GM06990 (cell line): ENCODE measurements around the gene PGD.

Experiments
- DNase-seq: peaks from one replicate; pipeline ENCODE4 v3.0.0-alpha.2; 2011; ENCODE audit not compliant: insufficient read length; ENCODE audit errors: extremely low read depth
- H3K27me3 ChIP-seq: replicated peaks from 2 replicates; pipeline ENCODE4 v1.6.0; 2011; ENCODE audit warnings: low read length; ENCODE audit not compliant: control insufficient read depth, insufficient read depth
- H3K36me3 ChIP-seq: 2 replicates; pipeline ENCODE4 v1.5.1; 2011; ENCODE audit warnings: low read length; ENCODE audit not compliant: control insufficient read depth, insufficient read depth
- H3K4me3 ChIP-seq: replicated peaks from 2 replicates; pipeline ENCODE4 v1.5.1; 2011; ENCODE audit warnings: low read depth, mild to moderate bottlenecking, control low read depth, low read length
- CTCF ChIP-seq: IDR thresholded peaks from 2 replicates; pipeline ENCODE4 v1.5.1; 2011; ENCODE audit warnings: low read length, control low read depth, mild to moderate bottlenecking, inconsistent platforms; ENCODE audit not compliant: insufficient read depth, poor library complexity, severe bottlenecking

The PGD gene

GRCh38 chr1:10467078-10467477 is 68.2 kb downstream of the PGD start:
- Histone ChIP-seq H3K27me3 (no peaks in the 10 kb centered on the region), H3K36me3 (peaks cover 19% of the 10 kb centered on the region), H3K4me3 (no peak overlapping the region)
- DNase-seq, result no peak
- no peak for TF ChIP-seq CTCF

DNA sequence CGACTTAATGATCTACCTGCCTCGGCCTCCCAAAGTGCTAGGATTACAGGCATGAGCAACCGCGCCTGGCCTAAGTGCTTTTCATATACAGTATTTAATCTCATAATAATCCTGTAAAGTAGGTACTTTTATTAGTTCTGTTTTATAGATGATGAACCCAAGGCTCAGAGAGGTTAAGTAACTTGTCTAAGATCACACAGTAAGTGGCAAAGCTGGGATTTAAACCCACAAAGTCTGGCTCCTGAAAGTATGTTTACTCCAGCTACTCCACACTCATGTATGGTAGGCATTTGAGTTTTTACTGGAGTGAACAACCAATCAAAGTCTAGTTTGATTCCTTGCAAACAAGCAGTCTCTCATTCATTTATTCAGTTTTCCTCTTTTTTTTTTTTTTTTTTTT is 71.2 kb downstream of the PGD start:
- TF ChIP-seq CTCF, result no peak

More for the DNA sequence above, 71.2 kb downstream of the PGD start:
- Histone ChIP-seq H3K27me3 (no peaks in the 10 kb centered on the region), H3K36me3 (peaks cover 9% of the 10 kb centered on the region), H3K4me3 (no peak overlapping the region)
- DNase-seq, result no peak
